ENCODE results near the gene PRDM16. TPM values are rescaled to one million over a fixed set of nuclear protein-coding genes. Genes with fewer than 3 reads are reported as not detected.

Gene PRDM16
- polyA plus RNA-seq, 2 of the 4 experiments (the other 2 are of a cell fraction): 0.03 to 0.35 TPM

DNA sequence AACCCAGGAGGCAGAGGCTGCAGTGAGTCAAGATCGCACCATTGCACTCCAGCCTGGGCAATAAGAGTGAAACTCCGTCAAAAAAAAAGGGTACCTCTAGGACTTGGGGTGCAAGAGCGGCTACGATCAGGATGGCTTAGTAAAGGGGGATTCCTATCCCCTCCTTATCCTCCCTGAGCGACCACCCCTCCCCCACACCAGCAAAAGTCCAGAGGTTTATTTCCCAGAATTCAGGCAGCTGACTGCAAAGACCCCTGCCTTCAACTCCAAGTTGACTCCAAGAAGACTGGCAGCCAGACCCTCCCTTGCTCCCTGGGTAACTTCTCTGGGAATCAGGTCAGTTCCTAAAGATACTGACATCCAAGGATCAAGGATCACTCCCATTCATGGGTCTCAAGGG lies 12.4 kb upstream of the PRDM16 start:
- no peak for FAIRE-seq
- H3K4me3 ChIP-seq: no peak overlapping the region
- no peaks in the 10 kb centered on the region for H3K9me3 ChIP-seq
- 10% methylated on average over 5 of the region's 5 CpGs for WGBS (ENCODE audit: missing lambda C conversion rate)
- CTCF ChIA-PET: interaction anchor here (0.6 kb wide), 1 partner anchor 262 kb away, joined by 3 read pairs; no protein-coding TSS in a partner anchor
- no peaks in the 10 kb centered on the region for H3K4me1 ChIP-seq
- POLR2A ChIA-PET: no interaction called here
- no peak overlapping the region for H3K27ac ChIP-seq
- H3K4me2 ChIP-seq: no peak overlapping the region
- no peak for ATAC-seq
- DNase-seq (ENCODE audit: low read depth in 1 of 2, low spot score in 1 of 2): no peak
- no peak for TF ChIP-seq CBX2 (IDR thresholded peaks at IDR 0.05; ENCODE audit: borderline replicate concordance, low read depth)
- TF ChIP-seq POLR2AphosphoS2 (conservative IDR thresholded peaks at IDR 0.05; ENCODE audit: low read length): no peak
- TF ChIP-seq EHMT2 (IDR thresholded peaks at IDR 0.05; ENCODE audit: low read depth): no peak
- TF ChIP-seq ESRRA (IDR thresholded peaks at IDR 0.05; ENCODE audit: borderline replicate concordance, low read length): no peak
- TF ChIP-seq, protein P1, sequence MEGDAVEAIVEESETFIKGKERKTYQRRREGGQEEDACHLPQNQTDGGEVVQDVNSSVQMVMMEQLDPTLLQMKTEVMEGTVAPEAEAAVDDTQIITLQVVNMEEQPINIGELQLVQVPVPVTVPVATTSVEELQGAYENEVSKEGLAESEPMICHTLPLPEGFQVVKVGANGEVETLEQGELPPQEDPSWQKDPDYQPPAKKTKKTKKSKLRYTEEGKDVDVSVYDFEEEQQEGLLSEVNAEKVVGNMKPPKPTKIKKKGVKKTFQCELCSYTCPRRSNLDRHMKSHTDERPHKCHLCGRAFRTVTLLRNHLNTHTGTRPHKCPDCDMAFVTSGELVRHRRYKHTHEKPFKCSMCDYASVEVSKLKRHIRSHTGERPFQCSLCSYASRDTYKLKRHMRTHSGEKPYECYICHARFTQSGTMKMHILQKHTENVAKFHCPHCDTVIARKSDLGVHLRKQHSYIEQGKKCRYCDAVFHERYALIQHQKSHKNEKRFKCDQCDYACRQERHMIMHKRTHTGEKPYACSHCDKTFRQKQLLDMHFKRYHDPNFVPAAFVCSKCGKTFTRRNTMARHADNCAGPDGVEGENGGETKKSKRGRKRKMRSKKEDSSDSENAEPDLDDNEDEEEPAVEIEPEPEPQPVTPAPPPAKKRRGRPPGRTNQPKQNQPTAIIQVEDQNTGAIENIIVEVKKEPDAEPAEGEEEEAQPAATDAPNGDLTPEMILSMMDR (IDR thresholded peaks at IDR 0.05): no peak
- TF ChIP-seq, protein P2, sequence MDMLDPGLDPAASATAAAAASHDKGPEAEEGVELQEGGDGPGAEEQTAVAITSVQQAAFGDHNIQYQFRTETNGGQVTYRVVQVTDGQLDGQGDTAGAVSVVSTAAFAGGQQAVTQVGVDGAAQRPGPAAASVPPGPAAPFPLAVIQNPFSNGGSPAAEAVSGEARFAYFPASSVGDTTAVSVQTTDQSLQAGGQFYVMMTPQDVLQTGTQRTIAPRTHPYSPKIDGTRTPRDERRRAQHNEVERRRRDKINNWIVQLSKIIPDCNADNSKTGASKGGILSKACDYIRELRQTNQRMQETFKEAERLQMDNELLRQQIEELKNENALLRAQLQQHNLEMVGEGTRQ (IDR thresholded peaks at IDR 0.05): no peak
- no peak for TF ChIP-seq MYC (IDR thresholded peaks at IDR 0.05; ENCODE audit: borderline replicate concordance, low read length)
- TF ChIP-seq CHD4 (IDR thresholded peaks at IDR 0.05; ENCODE audit: borderline replicate concordance): no peak
- TF ChIP-seq PHF8 (IDR thresholded peaks at IDR 0.05; ENCODE audit: borderline replicate concordance, low read depth): no peak
- no peak for TF ChIP-seq RARB (CRISPR knock-in tag; IDR thresholded peaks at IDR 0.05)
- TF ChIP-seq EP300 (IDR thresholded peaks at IDR 0.05): no peak
- TF ChIP-seq MAFK (IDR thresholded peaks at IDR 0.05; ENCODE audit: partially characterized antibody): no peak
- no peak for TF ChIP-seq BHLHE40 (IDR thresholded peaks at IDR 0.05; ENCODE audit: low read depth, low read length)
- TF ChIP-seq RNF2 (IDR thresholded peaks at IDR 0.05; ENCODE audit: borderline replicate concordance, low read depth): no peak
- no peak for TF ChIP-seq FOSB (CRISPR knock-in tag; IDR thresholded peaks at IDR 0.05)
- TF ChIP-seq POLR2A (IDR thresholded peaks at IDR 0.05; ENCODE audit: low read length): no peak
- TF ChIP-seq TP53 (CRISPR knock-in tag; IDR thresholded peaks at IDR 0.05): no peak
- TF ChIP-seq, protein P3, sequence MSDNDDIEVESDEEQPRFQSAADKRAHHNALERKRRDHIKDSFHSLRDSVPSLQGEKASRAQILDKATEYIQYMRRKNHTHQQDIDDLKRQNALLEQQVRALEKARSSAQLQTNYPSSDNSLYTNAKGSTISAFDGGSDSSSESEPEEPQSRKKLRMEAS (IDR thresholded peaks at IDR 0.05): no peak

DNA sequence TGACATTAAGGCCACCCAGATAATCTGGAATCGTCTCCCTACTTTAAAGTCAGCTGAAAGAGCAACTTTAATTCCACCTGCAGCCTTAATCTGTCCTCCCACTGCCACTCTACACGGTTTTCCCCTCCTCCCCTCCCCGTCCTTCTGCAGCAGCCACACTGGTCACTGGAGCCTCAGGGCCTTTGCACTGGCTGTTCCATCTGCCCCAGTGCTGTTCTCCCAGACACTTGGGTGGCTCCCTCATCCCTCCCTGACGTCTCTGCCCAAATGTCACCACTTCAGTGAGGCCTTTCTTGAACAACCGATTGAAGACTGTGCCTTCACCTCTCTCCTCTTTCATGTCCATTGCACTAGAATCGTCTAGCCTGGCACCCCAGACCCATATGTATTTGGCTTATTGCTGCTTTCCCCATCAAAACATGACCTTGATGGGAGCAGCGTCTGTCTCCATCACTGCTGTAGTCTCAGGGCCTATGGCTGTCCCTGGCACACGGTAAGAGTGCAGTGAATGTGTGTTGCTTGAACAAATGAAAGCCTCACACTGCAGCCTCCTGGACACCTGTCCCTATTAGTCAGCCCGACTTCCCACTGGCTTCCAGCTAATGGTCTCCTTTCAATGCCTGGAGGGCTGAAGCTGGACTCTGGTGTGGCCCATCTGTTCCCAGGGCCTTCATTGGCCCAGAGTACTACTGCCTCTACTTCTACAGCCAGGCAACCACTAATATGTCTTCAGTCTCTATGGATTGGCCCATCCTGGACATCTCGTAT lies 10.6 kb upstream of the PRDM16 start:
- DNase-seq (ENCODE audit: low read depth in 1 of 2, low spot score in 1 of 2): no peak
- ATAC-seq: no peak
- H3K4me1 ChIP-seq: no peaks in the 10 kb centered on the region
- FAIRE-seq: no peak
- no peak overlapping the region for H3K4me3 ChIP-seq
- no peaks in the 10 kb centered on the region for H3K9me3 ChIP-seq
- H3K4me2 ChIP-seq: no peak overlapping the region
- 6% methylated on average over 8 of the region's 10 CpGs for WGBS (ENCODE audit: missing lambda C conversion rate)
- POLR2A ChIA-PET: no interaction called here
- CTCF ChIA-PET: no interaction called here
- no peak overlapping the region for H3K27ac ChIP-seq
- no peak for TF ChIP-seq EP300 (IDR thresholded peaks at IDR 0.05)
- TF ChIP-seq, protein P4, sequence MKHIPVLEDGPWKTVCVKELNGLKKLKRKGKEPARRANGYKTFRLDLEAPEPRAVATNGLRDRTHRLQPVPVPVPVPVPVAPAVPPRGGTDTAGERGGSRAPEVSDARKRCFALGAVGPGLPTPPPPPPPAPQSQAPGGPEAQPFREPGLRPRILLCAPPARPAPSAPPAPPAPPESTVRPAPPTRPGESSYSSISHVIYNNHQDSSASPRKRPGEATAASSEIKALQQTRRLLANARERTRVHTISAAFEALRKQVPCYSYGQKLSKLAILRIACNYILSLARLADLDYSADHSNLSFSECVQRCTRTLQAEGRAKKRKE (CRISPR knock-in tag; IDR thresholded peaks at IDR 0.05; ENCODE audit: low read depth): no peak
- no peak for TF ChIP-seq NFE2L2 (conservative IDR thresholded peaks at IDR 0.05; ENCODE audit: low read length)
- TF ChIP-seq, protein P5, sequence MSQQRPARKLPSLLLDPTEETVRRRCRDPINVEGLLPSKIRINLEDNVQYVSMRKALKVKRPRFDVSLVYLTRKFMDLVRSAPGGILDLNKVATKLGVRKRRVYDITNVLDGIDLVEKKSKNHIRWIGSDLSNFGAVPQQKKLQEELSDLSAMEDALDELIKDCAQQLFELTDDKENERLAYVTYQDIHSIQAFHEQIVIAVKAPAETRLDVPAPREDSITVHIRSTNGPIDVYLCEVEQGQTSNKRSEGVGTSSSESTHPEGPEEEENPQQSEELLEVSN (IDR thresholded peaks at IDR 0.05; ENCODE audit: borderline replicate concordance, low read depth): no peak
- TF ChIP-seq, protein P6, sequence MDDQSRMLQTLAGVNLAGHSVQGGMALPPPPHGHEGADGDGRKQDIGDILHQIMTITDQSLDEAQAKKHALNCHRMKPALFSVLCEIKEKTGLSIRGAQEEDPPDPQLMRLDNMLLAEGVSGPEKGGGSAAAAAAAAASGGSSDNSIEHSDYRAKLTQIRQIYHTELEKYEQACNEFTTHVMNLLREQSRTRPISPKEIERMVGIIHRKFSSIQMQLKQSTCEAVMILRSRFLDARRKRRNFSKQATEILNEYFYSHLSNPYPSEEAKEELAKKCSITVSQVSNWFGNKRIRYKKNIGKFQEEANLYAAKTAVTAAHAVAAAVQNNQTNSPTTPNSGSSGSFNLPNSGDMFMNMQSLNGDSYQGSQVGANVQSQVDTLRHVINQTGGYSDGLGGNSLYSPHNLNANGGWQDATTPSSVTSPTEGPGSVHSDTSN (IDR thresholded peaks at IDR 0.05): no peak
- TF ChIP-seq EHF (CRISPR knock-in tag; IDR thresholded peaks at IDR 0.05): no peak
- TF ChIP-seq CHD2 (IDR thresholded peaks at IDR 0.05; ENCODE audit: low read length, partially characterized antibody): no peak
- no peak for TF ChIP-seq KDM5A (IDR thresholded peaks at IDR 0.05)
- TF ChIP-seq CBX2 (IDR thresholded peaks at IDR 0.05; ENCODE audit: borderline replicate concordance, low read depth): no peak
- TF ChIP-seq HOXA7 (CRISPR knock-in tag; IDR thresholded peaks at IDR 0.05): no peak
- no peak for TF ChIP-seq GATA3 (IDR thresholded peaks at IDR 0.05; ENCODE audit: borderline replicate concordance)
- TF ChIP-seq, protein P7, sequence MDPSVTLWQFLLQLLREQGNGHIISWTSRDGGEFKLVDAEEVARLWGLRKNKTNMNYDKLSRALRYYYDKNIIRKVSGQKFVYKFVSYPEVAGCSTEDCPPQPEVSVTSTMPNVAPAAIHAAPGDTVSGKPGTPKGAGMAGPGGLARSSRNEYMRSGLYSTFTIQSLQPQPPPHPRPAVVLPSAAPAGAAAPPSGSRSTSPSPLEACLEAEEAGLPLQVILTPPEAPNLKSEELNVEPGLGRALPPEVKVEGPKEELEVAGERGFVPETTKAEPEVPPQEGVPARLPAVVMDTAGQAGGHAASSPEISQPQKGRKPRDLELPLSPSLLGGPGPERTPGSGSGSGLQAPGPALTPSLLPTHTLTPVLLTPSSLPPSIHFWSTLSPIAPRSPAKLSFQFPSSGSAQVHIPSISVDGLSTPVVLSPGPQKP (IDR thresholded peaks at IDR 0.05; ENCODE audit: low read depth, low read length): no peak
- no peak for TF ChIP-seq HOXB5 (CRISPR knock-in tag; IDR thresholded peaks at IDR 0.05)
- TF ChIP-seq ZC3H11A (IDR thresholded peaks at IDR 0.05): no peak
- TF ChIP-seq RCOR1 (IDR thresholded peaks at IDR 0.05; ENCODE audit: low read depth, low read length): no peak
- no peak for TF ChIP-seq ESRRA (IDR thresholded peaks at IDR 0.05; ENCODE audit: borderline replicate concordance, low read length)
- no peak for TF ChIP-seq KDM1A (IDR thresholded peaks at IDR 0.05; ENCODE audit: low read depth)
- no peak for TF ChIP-seq JUN (IDR thresholded peaks at IDR 0.05)

Data from A549 (cell line).